T-helper 2 cell treated with Interferon-gamma antibody and Interleukin-4, amounts not matched to agents 5 μg/mL and 100 μg/mL, for 36 hours (primary cell): ENCODE measurements around the gene PITPNB.
A peak's percentile ranks its signal among the peaks of the same experiment; 100 is the strongest.

Experiments used
- DNase-seq: peaks from one replicate; pipeline ENCODE4 v3.0.0; 2021; ENCODE audit warnings: low spot score
- H3K27ac Mint-ChIP-seq: one replicate; pipeline ENCODE4 v1.8.0; 2021; ENCODE audit warnings: mild to moderate bottlenecking, mixed read lengths
- H3K27me3 Mint-ChIP-seq: one replicate; pipeline ENCODE4 v1.8.0; 2021; ENCODE audit warnings: low read depth, mixed read lengths
- H3K36me3 Mint-ChIP-seq: one replicate; pipeline ENCODE4 v1.8.0; 2021; ENCODE audit warnings: low read depth, mixed read lengths
- H3K4me1 Mint-ChIP-seq: one replicate; pipeline ENCODE4 v1.8.0; 2021; ENCODE audit warnings: low read depth, mixed read lengths
- H3K4me3 Mint-ChIP-seq: one replicate; pipeline ENCODE4 v1.8.0; 2022; ENCODE audit warnings: mild to moderate bottlenecking, moderate library complexity, mixed read lengths
- H3K9me3 Mint-ChIP-seq: one replicate; pipeline ENCODE4 v1.8.0; 2021; ENCODE audit warnings: mixed read lengths

Gene PITPNB

GRCh38 chr22:27919222-27919941, at the start of gene PITPNB:
Gene PITPNB (minus strand): TSS chr22:27919256. CDS start chr22:27919191, 65 bp downstream.
- DNase-seq: peak; percentile 98
- peaks cover 44% of the 10 kb centered on the region for H3K36me3 Mint-ChIP-seq
- H3K27me3 Mint-ChIP-seq: no peaks in the 10 kb centered on the region
- peak within 1 kb of the TSS; percentile 100 for H3K27ac Mint-ChIP-seq
- H3K9me3 Mint-ChIP-seq: no peaks in the 10 kb centered on the region
- H3K4me1 Mint-ChIP-seq: peaks cover 50% of the 10 kb centered on the region
- peak within 1 kb of the TSS; percentile 97 for H3K4me3 Mint-ChIP-seq

- Mint-ChIP-seq H3K27me3 (no peaks in the 10 kb centered on the region), H3K27ac (no peak overlapping the region), H3K9me3 (peaks cover 3% of the 10 kb centered on the region), H3K4me3 (no peak overlapping the region), H3K36me3 (no peaks in the 10 kb centered on the region), H3K4me1 (no peaks in the 10 kb centered on the region)
- no peak for DNase-seq
Measured at GRCh38 chr22:27966168-27967064, 47.4 kb upstream of the PITPNB start.

- Mint-ChIP-seq H3K27me3 (no peaks in the 10 kb centered on the region), H3K27ac (no peak overlapping the region), H3K9me3 (no peaks in the 10 kb centered on the region), H3K4me3 (no peak overlapping the region), H3K4me1 (no peaks in the 10 kb centered on the region), H3K36me3 (peaks cover 1% of the 10 kb centered on the region)
- DNase-seq: no peak
Measured at GRCh38 chr22:27962268-27963044, 43.4 kb upstream of the PITPNB start.

- DNase-seq: no peak
- Mint-ChIP-seq H3K4me3 (no peak overlapping the region), H3K27ac (no peak overlapping the region), H3K9me3 (no peaks in the 10 kb centered on the region), H3K36me3 (peaks cover 1% of the 10 kb centered on the region), H3K4me1 (no peaks in the 10 kb centered on the region), H3K27me3 (no peaks in the 10 kb centered on the region)
Measured at GRCh38 chr22:27961680-27962079, 42.6 kb upstream of the PITPNB start.

DNA sequence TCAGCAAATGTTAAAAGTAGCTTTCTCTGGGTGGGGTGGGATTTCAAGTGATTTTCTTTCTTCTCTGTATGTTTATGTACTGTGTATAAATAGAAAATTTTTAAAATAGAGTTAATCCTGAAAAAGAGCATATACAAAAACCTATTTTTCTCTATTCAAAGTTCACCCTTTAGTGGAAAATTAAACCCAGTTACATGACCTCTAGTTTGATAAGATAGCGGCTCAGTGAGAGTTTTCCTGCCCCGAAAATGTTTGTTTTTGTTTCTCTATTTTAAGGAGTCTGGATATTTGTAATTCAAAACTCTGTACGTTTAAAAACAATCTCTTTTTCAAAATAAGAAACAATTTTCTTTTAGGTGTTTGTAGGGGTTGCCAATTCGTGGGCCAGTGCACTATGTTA, 42.1 kb upstream of the PITPNB start:
- Mint-ChIP-seq H3K27me3 (no peaks in the 10 kb centered on the region), H3K27ac (no peak overlapping the region), H3K4me3 (no peak overlapping the region), H3K9me3 (no peaks in the 10 kb centered on the region), H3K36me3 (peaks cover 1% of the 10 kb centered on the region), H3K4me1 (no peaks in the 10 kb centered on the region)
- no peak for DNase-seq

GRCh38 chr22:27959335-27960090, 40.5 kb upstream of the PITPNB start:
- DNase-seq: no peak
- H3K4me3 Mint-ChIP-seq: no peak overlapping the region
- H3K27ac Mint-ChIP-seq: no peak overlapping the region
- no peaks in the 10 kb centered on the region for H3K4me1 Mint-ChIP-seq
- H3K27me3 Mint-ChIP-seq: no peaks in the 10 kb centered on the region
- H3K36me3 Mint-ChIP-seq: peaks cover 1% of the 10 kb centered on the region
- no peaks in the 10 kb centered on the region for H3K9me3 Mint-ChIP-seq

- Mint-ChIP-seq H3K4me1 (no peaks in the 10 kb centered on the region), H3K27ac (no peak overlapping the region), H3K4me3 (no peak overlapping the region), H3K36me3 (peaks cover 3% of the 10 kb centered on the region), H3K27me3 (no peaks in the 10 kb centered on the region), H3K9me3 (no peaks in the 10 kb centered on the region)
- no peak for DNase-seq
Measured at GRCh38 chr22:27952779-27953178, 33.7 kb upstream of the PITPNB start.

GRCh38 chr22:27952091-27952490, 33.0 kb upstream of the PITPNB start:
- DNase-seq: no peak
- Mint-ChIP-seq H3K27ac (no peak overlapping the region), H3K9me3 (no peaks in the 10 kb centered on the region), H3K4me1 (no peaks in the 10 kb centered on the region), H3K4me3 (no peak overlapping the region), H3K27me3 (no peaks in the 10 kb centered on the region), H3K36me3 (peaks cover 2% of the 10 kb centered on the region)

DNA sequence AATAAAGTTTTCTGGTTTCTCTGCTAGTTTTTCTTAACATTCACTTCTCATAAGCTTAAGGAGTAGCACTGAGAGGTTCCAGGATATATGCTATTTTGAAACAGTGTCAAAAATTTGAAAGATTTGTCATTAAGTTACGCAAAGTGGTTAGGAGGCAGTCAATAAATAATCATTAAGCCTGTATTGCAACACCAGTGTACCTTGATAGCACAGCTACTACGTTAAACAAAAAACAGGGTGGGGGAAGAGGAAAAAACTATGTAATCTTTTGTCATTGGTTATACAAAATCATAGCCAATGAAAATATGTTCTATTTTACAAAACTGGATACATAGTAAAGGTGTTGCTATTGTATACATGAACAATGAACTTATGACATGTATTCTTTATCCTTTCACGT, 30.4 kb upstream of the PITPNB start:
- no peak overlapping the region for H3K27ac Mint-ChIP-seq
- no peak for DNase-seq
- no peaks in the 10 kb centered on the region for H3K27me3 Mint-ChIP-seq
- no peak overlapping the region for H3K4me3 Mint-ChIP-seq
- peaks cover 3% of the 10 kb centered on the region for H3K4me1 Mint-ChIP-seq
- H3K9me3 Mint-ChIP-seq: no peaks in the 10 kb centered on the region
- peaks cover 2% of the 10 kb centered on the region for H3K36me3 Mint-ChIP-seq

GRCh38 chr22:27948569-27948968, 29.5 kb upstream of the PITPNB start:
- no peaks in the 10 kb centered on the region for H3K27me3 Mint-ChIP-seq
- H3K9me3 Mint-ChIP-seq: no peaks in the 10 kb centered on the region
- H3K36me3 Mint-ChIP-seq: peaks cover 3% of the 10 kb centered on the region
- H3K4me1 Mint-ChIP-seq: peaks cover 6% of the 10 kb centered on the region
- DNase-seq: no peak
- H3K4me3 Mint-ChIP-seq: no peak overlapping the region
- no peak overlapping the region for H3K27ac Mint-ChIP-seq

DNA sequence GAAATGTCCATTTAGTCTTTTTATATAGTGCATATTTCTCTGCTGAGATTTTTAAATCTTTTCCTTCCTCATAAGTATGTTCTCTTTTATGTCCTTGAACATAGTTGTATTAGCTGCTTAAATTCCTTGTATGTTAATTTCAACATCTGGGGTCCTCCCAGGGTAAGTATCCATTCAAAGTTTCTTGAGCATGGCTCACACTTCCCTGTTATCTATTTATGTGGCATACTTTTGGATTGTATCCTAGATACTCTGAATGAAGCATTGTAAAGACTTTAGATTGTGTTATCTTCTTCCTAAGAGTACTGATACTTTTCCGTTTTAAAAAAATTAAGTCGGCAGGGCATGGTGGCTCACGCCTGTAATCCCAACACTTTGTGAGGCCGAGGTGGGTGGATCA, 28.4 kb upstream of the PITPNB start:
- H3K4me3 Mint-ChIP-seq: no peak overlapping the region
- H3K27ac Mint-ChIP-seq: no peak overlapping the region
- peaks cover 6% of the 10 kb centered on the region for H3K4me1 Mint-ChIP-seq
- H3K27me3 Mint-ChIP-seq: no peaks in the 10 kb centered on the region
- peaks cover 3% of the 10 kb centered on the region for H3K36me3 Mint-ChIP-seq
- DNase-seq: no peak
- no peaks in the 10 kb centered on the region for H3K9me3 Mint-ChIP-seq

DNA sequence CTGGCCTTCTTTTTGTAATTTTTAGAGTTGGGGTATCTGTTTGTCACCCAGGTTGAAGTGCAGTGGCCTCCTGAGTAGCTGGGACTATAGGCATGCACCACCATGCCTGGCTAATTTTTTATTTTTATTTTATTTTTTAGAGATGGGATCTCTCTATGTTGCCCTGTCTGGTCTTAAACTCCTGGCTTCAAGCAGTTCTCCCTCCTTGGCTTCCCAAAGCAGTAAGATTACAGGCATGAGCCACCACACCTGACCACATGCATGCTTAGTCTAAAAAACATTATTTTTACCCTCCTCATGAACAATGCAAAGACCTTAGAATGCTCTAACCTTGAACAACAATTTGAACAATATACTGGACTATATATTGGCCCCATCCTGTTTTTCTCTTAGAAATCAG, 22.1 kb upstream of the PITPNB start:
- no peak for DNase-seq
- Mint-ChIP-seq H3K9me3 (no peaks in the 10 kb centered on the region), H3K27ac (no peak overlapping the region), H3K27me3 (no peaks in the 10 kb centered on the region), H3K4me1 (peaks cover 6% of the 10 kb centered on the region), H3K36me3 (peaks cover 5% of the 10 kb centered on the region), H3K4me3 (no peak overlapping the region)

DNA sequence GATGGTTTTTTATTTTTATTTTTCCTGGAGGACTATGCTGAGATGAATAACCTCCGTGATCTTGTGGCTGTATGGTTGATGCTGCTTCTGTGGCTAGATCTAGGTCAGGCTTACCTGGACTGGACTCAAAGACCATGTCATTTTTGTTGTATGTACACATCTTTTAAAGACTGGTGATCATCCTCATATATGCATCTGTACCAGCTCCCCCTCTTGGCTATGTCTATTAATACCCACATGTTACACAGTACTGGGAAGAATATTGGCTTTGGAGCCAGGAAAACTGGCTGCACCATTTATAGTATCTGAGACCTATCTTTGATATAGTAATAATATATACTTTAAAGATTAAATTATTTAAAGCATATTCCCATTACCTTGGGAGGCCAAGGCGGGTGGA, 18.4 kb upstream of the PITPNB start:
- H3K4me3 Mint-ChIP-seq: no peak overlapping the region
- no peak for DNase-seq
- H3K36me3 Mint-ChIP-seq: peaks cover 7% of the 10 kb centered on the region
- H3K27ac Mint-ChIP-seq: no peak overlapping the region
- H3K9me3 Mint-ChIP-seq: no peaks in the 10 kb centered on the region
- H3K4me1 Mint-ChIP-seq: no peaks in the 10 kb centered on the region
- H3K27me3 Mint-ChIP-seq: no peaks in the 10 kb centered on the region
